Activated naive CD4-positive, alpha-beta T cell treated with anti-CD3 and anti-CD28 coated beads, Interleukin-2, amount 10 ng/mL, durations not matched to agents 7 days and 5 days (primary cell): ENCODE measurements around the gene THAP5.
"Not testable (repeated sequence)": the region's sequence is repeated elsewhere in the genome, so short reads cannot be mapped to it uniquely, and the experiment has no call there.

ENCODE experiments used
- CTCF ChIA-PET: fragments of 350-600 bp; sonication (Branson Sonifier 250); formaldehyde crosslinking; loops from one replicate; lab custom pipeline; 2021; ENCODE audit warnings: antibody characterized with exemption; lab: Charles Lee
- DNase-seq: peaks from one replicate; pipeline ENCODE4 v3.0.0-alpha.2; 2020
- H3K27ac Mint-ChIP-seq: one replicate; pipeline ENCODE4 v1.8.0; 2021; ENCODE audit warnings: mild to moderate bottlenecking, moderate library complexity, mixed read lengths
- H3K27me3 Mint-ChIP-seq: one replicate; pipeline ENCODE4 v1.8.0; 2021; ENCODE audit warnings: mild to moderate bottlenecking, mixed read lengths
- H3K36me3 Mint-ChIP-seq: one replicate; pipeline ENCODE4 v1.8.0; 2021; ENCODE audit warnings: mixed read lengths
- H3K4me1 Mint-ChIP-seq: one replicate; pipeline ENCODE4 v1.8.0; 2021; ENCODE audit warnings: mixed read lengths
- H3K4me3 Mint-ChIP-seq: one replicate; pipeline ENCODE4 v1.8.0; 2021; ENCODE audit warnings: mild to moderate bottlenecking, moderate library complexity, mixed read lengths
- H3K9me3 Mint-ChIP-seq: one replicate; pipeline ENCODE4 v1.8.0; 2021; ENCODE audit warnings: mixed read lengths

Gene THAP5

DNA sequence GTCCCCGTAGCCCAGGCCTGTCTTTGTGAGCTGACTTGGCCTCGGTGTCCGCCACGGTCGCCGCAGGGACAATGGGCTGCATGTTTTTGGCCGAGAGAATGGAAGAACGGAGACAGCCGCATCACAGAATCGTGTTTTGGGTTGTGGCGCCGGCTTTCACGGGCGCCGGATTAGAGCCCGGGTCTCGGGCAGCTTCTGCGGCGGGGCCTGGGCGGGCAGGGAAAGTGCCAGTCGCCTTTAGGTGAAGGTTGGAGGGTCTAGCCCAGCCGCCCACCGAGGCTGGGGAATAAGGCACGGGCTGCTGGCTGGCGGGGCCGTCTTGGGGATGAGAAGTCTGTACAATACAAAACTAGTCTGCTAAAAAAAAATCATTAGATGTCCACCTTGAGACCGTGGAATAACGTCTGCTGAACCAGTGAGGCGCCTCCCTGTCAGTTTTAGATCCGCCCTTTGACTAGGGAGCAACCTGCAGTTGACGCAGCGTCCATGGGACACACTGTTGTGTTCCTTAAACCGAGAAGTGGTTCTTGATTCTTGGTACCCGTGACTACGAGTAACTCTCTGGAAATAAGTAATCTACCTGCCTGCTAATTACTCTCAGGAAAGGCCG lies 745 bp upstream of the THAP5 start:
- Mint-ChIP-seq H3K9me3 (peaks cover 2% of the 10 kb centered on the region), H3K4me3 (peak overlapping the region; percentile 94), H3K4me1 (peaks cover 53% of the 10 kb centered on the region), H3K27me3 (peaks cover 4% of the 10 kb centered on the region), H3K27ac (peak overlapping the region; percentile 100), H3K36me3 (peaks cover 42% of the 10 kb centered on the region)
- DNase-seq = peak; percentile 63
- CTCF ChIA-PET = no interaction called here

DNA sequence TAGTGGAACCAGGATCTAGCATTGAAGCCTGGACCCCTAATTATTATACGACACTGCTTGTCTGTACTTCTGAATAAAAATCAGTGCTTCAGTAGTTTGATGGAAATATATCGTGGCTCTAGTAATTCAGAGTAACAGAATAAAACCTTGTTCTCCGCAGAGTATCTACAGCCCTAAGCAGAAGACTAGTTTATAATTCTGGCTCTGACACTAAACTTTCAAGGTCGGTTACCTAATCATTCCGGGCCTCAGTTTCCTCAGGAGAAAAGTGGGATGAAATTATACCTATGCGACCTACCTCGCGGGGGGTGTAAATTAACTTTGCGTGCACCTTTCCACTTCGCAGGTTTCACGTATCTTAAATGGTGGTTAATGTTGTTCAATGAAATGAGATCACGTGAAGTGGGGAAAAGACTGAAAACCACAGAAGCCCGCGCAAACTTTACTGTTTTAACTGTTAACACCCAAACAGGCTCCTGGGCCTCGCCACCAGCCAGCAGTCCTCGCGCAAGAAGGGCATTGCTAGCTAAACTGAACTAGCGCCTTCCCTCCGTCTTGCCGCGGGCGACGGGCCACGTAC lies 615 bp downstream of the THAP5 start:
- Mint-ChIP-seq H3K9me3 (peaks cover 2% of the 10 kb centered on the region), H3K27ac (peak overlapping the region; percentile 100), H3K27me3 (peaks cover 4% of the 10 kb centered on the region), H3K36me3 (peaks cover 45% of the 10 kb centered on the region), H3K4me3 (peak overlapping the region; percentile 94), H3K4me1 (peaks cover 51% of the 10 kb centered on the region)
- CTCF ChIA-PET = no interaction called here
- no peak for DNase-seq

DNA sequence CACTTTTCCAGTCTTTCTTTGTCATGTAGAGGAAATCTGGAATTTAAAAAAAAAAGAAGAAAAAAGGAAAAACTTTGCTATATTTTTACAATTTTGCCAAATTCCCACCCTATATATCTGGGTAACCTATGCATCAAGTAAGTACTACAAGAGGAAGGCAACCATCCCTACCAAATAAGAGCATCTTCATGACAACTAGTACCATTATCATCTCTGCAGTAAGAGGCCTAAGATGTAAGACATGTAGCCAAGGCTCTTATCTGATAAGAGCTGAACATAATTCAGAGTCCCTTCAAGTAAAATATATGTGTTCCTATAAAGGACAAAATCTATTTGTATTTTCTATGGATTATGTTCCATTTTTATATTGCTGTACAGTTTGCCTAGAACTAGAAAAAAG lies 3.5 kb downstream of the THAP5 start:
- Mint-ChIP-seq H3K4me3 (no peak overlapping the region), H3K4me1 (peaks cover 29% of the 10 kb centered on the region), H3K27me3 (peaks cover 4% of the 10 kb centered on the region), H3K27ac (no peak overlapping the region), H3K9me3 (peaks cover 2% of the 10 kb centered on the region), H3K36me3 (peaks cover 38% of the 10 kb centered on the region)
- no peak for DNase-seq
- CTCF ChIA-PET = no interaction called here

DNA sequence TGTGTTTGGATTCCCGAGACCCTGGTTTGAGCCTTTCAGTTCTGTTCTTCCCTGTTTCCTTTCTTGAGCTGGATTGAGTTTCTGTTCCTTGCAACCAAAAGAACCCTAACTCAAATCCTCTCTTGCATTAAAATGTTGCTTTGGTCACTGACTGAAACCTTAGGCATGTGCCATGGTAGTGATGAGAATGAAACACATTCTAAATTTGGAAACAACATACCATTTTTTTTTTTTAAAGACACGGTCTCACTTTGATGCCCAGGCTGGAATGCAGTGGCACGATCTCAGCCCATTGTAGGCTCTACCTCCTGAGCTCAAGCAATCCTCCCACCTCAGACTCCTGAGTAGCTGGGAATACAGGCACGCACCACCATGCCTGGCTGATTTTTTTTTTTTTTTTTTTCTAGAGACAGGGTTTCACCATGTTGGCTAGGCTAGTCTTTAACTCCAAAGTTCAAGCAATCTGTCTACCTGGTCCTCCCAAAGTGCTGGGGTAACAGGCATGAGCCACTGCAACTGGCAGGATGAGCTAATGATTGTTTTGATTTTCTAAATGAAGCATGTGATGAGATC lies 8.4 kb downstream of the THAP5 start:
- Mint-ChIP-seq H3K4me1 (peaks cover 5% of the 10 kb centered on the region), H3K4me3 (no peak overlapping the region)

GRCh38 chr7:108559253-108559652 lies 10.3 kb downstream of the THAP5 start:
- Mint-ChIP-seq H3K9me3 (peaks cover 23% of the 10 kb centered on the region), H3K27ac (no peak overlapping the region), H3K36me3 (peaks cover 28% of the 10 kb centered on the region), H3K4me3 (no peak overlapping the region), H3K27me3 (no peaks in the 10 kb centered on the region), H3K4me1 (no peaks in the 10 kb centered on the region)
- CTCF ChIA-PET = no interaction called here
- DNase-seq = no peak

More for the DNA sequence above, 8.4 kb downstream of the THAP5 start:
- Mint-ChIP-seq H3K36me3 (peaks cover 44% of the 10 kb centered on the region), H3K27ac (no peak overlapping the region), H3K9me3 (peaks cover 21% of the 10 kb centered on the region), H3K27me3 (no peaks in the 10 kb centered on the region)
- CTCF ChIA-PET = interaction anchor here (1.2 kb wide), 1 partner anchor 36 kb away, joined by 3 read pairs; the partner anchor contains the start of gene PNPLA8
- no peak for DNase-seq

DNA sequence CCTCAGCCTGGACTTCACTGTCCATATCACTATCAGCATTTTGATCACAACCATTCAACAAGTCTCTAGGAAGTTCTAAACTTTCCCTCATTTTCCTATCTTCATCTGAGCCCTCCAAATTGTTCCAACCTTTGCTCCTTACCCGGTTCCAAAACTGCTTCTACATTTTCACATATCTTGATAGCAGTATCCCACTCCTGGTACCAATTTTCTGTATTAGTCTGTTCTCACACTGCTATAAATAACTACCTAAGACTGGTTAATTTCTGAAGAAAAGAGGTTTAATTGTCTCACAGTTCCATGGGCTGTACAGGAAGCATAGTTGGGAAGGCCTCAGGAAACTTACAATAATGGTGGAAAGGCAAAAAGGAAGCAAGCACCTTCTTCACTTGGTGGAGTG lies 11.9 kb downstream of the THAP5 start:
- no peak overlapping the region for H3K4me3 Mint-ChIP-seq
- H3K27ac Mint-ChIP-seq = no peak overlapping the region
- H3K4me1 Mint-ChIP-seq = no peaks in the 10 kb centered on the region
- peaks cover 23% of the 10 kb centered on the region for H3K9me3 Mint-ChIP-seq
- H3K36me3 Mint-ChIP-seq = peaks cover 22% of the 10 kb centered on the region
- no peak for DNase-seq
- H3K27me3 Mint-ChIP-seq = no peaks in the 10 kb centered on the region
- CTCF ChIA-PET = no interaction called here

DNA sequence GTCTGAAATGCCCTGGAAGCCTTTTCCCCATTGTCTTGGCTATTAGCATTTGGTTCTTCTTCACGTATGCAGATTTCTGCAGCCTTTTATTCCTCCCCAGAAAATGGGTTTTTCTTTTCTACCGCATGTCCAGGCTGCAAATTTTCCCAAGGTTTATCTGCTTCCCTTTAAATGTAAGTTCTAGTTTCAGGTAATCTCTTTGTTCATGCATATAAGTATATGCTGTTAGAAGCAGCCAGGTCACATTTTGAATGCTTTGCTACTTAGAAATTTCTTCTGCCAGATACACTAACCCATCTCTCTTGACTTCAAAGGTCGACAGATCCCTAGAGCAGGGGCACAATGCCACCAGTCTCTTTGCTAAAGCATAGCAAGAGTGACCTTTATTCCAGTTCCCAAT lies 12.3 kb downstream of the THAP5 start:
- CTCF ChIA-PET = no interaction called here
- Mint-ChIP-seq H3K27me3 (no peaks in the 10 kb centered on the region), H3K27ac (no peak overlapping the region), H3K9me3 (peaks cover 23% of the 10 kb centered on the region), H3K36me3 (peaks cover 19% of the 10 kb centered on the region), H3K4me3 (no peak overlapping the region), H3K4me1 (no peaks in the 10 kb centered on the region)
- no peak for DNase-seq

- H3K27me3 Mint-ChIP-seq, H3K4me1 Mint-ChIP-seq, CTCF ChIA-PET, H3K27ac Mint-ChIP-seq, H3K4me3 Mint-ChIP-seq, DNase-seq: not testable (repeated sequence)
- peaks cover 17% of the 10 kb centered on the region for H3K36me3 Mint-ChIP-seq
- H3K9me3 Mint-ChIP-seq = peaks cover 23% of the 10 kb centered on the region
Observed at GRCh38 chr7:108556665-108557064, 12.8 kb downstream of the THAP5 start.

DNA sequence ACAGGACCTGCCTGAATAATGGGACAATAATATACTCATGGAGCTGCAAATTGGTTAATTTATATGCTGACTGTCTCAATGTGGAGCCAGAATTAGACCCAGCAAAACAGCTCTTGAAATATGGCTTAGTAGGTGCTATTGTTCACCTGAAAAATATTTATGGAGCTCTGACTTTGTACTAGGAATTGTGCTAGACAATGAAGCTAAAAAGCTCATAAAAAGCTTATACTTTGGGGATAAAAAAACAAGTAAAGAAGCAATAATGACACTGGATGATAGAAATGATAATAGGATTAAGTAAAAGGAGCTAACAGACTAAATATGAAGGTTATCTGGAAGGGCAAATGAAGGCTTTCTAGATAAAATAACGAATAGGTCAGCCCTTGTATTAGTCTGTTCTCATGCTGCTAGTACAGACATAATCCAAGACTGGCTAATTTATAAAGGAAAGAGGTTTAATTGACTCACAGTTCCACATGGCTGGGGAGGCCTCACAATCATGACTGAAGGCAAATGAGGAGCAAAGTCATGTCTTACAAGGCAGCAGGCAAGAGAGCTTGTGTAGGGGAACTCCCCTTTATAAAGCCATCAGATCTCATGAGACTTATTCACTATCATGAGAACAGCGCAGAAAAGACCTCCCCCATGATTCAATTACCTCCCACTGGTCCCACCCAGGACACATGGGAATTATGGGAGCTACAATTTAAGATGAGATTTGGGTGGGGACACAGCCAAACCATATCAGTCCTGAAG lies 21.2 kb downstream of the THAP5 start:
- H3K36me3 Mint-ChIP-seq, H3K4me1 Mint-ChIP-seq, H3K27me3 Mint-ChIP-seq, H3K9me3 Mint-ChIP-seq, H3K4me3 Mint-ChIP-seq, H3K27ac Mint-ChIP-seq, CTCF ChIA-PET, DNase-seq: not testable (repeated sequence)

DNA sequence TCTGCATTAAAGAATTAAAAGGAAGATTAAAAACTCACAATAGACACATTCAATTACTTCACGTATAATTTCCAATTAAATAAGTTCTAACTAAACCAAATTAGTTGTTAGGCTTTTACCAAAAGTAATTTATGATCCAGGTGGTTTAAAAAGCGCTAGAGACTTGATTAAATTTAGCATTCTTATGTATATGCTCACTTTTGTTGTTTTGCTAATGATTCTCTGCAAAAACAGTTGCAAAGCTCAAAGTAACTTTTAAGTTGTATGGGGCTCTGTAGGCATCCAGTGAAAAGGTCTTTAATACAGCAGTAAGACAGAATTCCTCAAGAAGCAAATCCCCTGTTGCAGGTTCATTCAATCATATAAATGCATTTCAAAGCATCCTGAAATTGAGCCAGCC lies 28.0 kb downstream of the THAP5 start:
- Mint-ChIP-seq H3K4me1 (no peaks in the 10 kb centered on the region), H3K36me3 (no peaks in the 10 kb centered on the region)

GRCh38 chr7:108538685-108539084 lies 30.8 kb downstream of the THAP5 start:
- H3K9me3 Mint-ChIP-seq, H3K27ac Mint-ChIP-seq, CTCF ChIA-PET, DNase-seq, H3K36me3 Mint-ChIP-seq, H3K4me1 Mint-ChIP-seq, H3K4me3 Mint-ChIP-seq: not testable (repeated sequence)
- H3K27me3 Mint-ChIP-seq = peaks cover 13% of the 10 kb centered on the region

More for the DNA sequence above, 28.0 kb downstream of the THAP5 start:
- CTCF ChIA-PET = no interaction called here
- no peak for DNase-seq
- Mint-ChIP-seq H3K4me3 (no peak overlapping the region), H3K9me3 (no peaks in the 10 kb centered on the region), H3K27ac (no peak overlapping the region), H3K27me3 (peaks cover 4% of the 10 kb centered on the region)

DNA sequence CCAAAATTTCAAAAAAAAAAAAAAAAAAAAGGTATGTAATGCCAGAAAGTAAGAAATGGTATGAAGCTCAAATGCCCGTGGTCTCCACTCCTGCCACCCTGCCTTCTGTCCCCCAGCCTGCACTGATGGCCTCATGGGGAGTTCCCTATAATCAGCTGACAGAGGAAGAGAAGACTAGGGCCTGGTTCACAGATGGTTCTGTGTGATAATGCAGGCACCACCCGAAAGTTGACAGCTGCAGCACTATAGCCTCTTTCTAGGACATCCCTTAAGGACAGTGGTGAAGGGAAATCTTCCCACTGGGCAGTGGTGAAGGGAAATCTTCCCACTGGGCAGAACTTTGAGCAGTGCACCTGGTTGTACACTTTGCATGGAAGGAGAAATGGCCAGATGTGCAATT lies 31.3 kb downstream of the THAP5 start:
- DNase-seq, H3K4me3 Mint-ChIP-seq, H3K4me1 Mint-ChIP-seq, H3K9me3 Mint-ChIP-seq, H3K27ac Mint-ChIP-seq, H3K36me3 Mint-ChIP-seq, CTCF ChIA-PET: not testable (repeated sequence)
- peaks cover 13% of the 10 kb centered on the region for H3K27me3 Mint-ChIP-seq

GRCh38 chr7:108537229-108537628 lies 32.3 kb downstream of the THAP5 start:
- CTCF ChIA-PET = no interaction called here
- peaks cover 13% of the 10 kb centered on the region for H3K27me3 Mint-ChIP-seq
- no peaks in the 10 kb centered on the region for H3K4me1 Mint-ChIP-seq
- no peak overlapping the region for H3K27ac Mint-ChIP-seq
- no peak for DNase-seq
- no peaks in the 10 kb centered on the region for H3K36me3 Mint-ChIP-seq
- no peak overlapping the region for H3K4me3 Mint-ChIP-seq
- no peaks in the 10 kb centered on the region for H3K9me3 Mint-ChIP-seq

DNA sequence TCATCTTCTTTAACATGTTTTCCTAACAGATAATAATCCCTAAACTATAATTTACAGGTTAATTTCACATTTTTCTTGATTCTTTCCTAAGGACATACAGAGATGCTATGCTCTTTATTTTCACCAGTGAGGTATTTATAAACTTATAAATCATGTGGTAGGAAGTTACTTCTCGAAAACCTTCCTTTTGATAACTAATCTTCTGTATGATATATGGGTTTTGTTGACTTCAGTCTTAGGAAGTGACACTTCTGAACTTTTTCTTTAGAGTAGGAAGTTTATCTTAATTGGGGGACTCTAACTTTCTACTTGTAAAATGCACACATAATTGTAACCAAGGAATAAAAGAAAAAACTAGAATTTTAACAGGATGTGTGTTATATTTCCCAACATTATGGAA lies 33.8 kb downstream of the THAP5 start:
- Mint-ChIP-seq H3K36me3 (no peaks in the 10 kb centered on the region), H3K9me3 (no peaks in the 10 kb centered on the region), H3K4me3 (no peak overlapping the region), H3K27ac (no peak overlapping the region), H3K4me1 (no peaks in the 10 kb centered on the region), H3K27me3 (peaks cover 17% of the 10 kb centered on the region)
- CTCF ChIA-PET = no interaction called here
- DNase-seq = no peak
